Measurements from ENCODE around the gene MYL11.
A peak's percentile ranks its signal among the peaks of the same experiment; 100 is the strongest.

The MYL11 gene

GRCh38 chr16:30354423-30355143, 20.0 kb upstream of the MYL11 start:
- no peak for DNase-seq (ENCODE audit: low read depth, low spot score)

DNA sequence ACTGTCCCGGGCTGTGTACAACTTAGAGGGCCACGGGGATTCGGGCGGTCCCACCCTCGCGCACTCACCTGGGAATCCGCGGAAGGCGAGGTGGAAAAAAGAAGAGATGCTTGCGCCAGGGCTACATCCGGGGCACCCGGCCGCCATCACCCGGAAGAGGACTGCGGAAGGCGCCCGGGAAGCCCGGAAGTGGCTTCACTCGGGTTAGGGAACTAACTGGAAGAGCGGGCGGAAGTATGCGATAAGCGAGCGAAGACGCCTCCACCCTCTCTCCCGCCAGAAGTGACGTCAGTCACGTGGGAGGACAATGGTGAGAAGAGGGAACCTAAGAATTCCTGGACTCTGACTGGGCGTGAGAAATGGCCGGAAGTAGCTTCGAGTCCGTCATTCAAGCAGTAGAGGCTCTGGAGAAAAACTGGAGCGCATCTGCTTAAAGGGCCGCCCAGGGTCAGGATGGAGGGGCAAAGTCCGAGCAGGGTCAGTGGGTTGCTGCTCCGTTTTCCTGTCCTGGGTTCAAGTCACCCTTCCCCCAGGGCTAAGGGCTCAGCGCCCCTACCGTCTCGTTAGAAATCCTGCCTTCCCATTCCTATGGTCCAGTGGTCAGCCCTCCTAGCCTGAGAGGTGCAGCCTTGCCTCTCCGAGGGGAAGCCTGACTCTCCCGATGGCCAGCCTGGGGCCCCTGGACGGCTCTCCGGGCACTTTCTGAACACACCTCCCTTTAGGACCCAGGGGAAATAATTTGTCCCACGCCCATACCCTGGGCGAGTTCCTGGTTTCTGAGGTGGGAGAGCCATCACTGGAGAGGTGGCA, 19.3 kb upstream of the MYL11 start, which contains the start of gene CD2BP2:
TSS of gene CD2BP2 (minus strand) at position 165 of the 810 bp plus-strand sequence. CDS start 627 bp downstream, outside the sequence.
- DNase-seq (ENCODE audit: low read depth, low spot score) = peak; percentile 99

DNA sequence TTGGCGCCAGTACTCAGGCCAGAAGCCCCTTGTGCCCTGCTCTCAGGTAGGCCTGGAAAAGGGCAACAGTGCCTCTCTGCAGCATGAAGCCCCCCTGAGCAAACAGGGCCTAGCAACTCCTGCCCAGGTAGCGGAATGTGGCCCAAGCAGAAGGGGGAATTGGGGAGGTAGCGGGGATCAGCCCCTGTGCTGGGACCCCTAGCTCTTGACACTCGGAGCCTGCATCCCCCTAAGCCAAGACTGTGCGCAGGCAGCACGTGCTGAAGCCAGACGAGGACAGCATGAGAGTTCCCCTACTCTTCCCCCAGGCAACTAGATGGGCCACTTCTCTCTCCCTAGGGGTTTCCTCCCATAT, 18.7 kb upstream of the MYL11 start:
- DNase-seq (ENCODE audit: low read depth, low spot score) = no peak

GRCh38 chr16:30356401-30357084, 18.1 kb upstream of the MYL11 start:
- DNase-seq (ENCODE audit: low read depth, low spot score) = no peak

GRCh38 chr16:30357085-30357714, 17.4 kb upstream of the MYL11 start:
- no peak for DNase-seq (ENCODE audit: low read depth, low spot score)

GRCh38 chr16:30357715-30358576, 16.7 kb upstream of the MYL11 start:
- no peak for DNase-seq (ENCODE audit: low read depth, low spot score)

GRCh38 chr16:30358577-30358936, 16.0 kb upstream of the MYL11 start:
- DNase-seq (ENCODE audit: low read depth, low spot score) = no peak

GRCh38 chr16:30358990-30359870, 15.4 kb upstream of the MYL11 start:
- DNase-seq (ENCODE audit: low read depth, low spot score) = no peak

- DNase-seq (ENCODE audit: low read depth, low spot score) = no peak
Observed at GRCh38 chr16:30359871-30360170, 14.8 kb upstream of the MYL11 start.

GRCh38 chr16:30361180-30361579, 13.4 kb upstream of the MYL11 start:
- no peak for DNase-seq (ENCODE audit: low read depth, low spot score)

DNA sequence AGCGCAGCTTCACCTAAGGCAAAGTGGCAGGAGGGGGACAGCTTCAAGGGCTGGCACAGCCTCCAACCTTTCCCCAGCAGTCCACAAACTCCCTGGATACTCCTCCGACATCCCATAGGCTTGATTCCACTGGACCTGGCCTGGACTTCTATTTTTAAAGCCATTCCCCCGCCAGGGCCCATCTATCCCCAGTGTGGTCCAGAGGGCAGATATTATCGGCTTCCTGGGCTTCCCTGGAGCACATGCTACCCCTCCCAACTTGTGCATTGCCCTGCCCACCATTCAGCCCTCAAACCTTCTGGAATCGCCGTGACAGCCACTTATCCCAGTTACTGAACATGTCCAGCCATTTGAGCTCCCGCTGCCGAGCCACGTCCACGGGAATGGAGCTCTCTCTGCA, 9.4 kb upstream of the MYL11 start:
- no peak for DNase-seq (ENCODE audit: low read depth, low spot score)

- DNase-seq (ENCODE audit: low read depth, low spot score) = no peak
Observed at GRCh38 chr16:30366511-30366910, 8.1 kb upstream of the MYL11 start.

GRCh38 chr16:30367349-30368009, 7.1 kb upstream of the MYL11 start:
- no peak for DNase-seq (ENCODE audit: low read depth, low spot score)

DNA sequence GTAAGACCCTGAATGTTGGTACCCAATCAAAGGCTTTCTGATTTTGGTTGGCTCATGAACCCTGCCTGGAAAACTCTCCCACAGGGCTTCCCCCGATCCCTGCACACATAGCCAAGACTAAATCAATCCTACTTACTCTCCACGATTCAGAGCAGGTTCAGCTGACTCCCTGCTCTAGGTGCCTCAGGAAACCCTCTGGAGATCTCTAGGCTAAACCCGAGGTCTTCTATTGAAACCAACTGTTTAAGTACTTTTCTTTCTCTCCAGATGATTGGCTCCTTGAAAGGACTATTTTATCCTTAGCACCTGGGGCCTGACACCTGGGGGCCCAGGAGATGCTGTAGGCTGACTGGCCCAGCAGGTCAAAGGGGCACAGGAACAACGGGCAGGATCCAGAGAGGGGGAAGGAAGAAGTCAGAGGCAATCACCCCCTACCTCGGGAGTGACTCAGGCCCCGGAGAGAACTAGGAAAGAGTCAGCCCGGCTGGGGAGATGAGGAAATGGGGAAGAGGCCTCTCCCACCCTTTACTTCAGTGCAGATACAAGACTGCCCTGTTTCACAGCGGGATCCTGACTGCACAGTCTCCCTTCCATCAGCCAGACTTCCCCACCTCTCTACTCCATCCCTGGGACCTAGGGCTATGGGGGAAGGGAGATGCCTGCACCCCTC, 6.3 kb upstream of the MYL11 start:
- DNase-seq (ENCODE audit: low read depth, low spot score) = no peak

DNA sequence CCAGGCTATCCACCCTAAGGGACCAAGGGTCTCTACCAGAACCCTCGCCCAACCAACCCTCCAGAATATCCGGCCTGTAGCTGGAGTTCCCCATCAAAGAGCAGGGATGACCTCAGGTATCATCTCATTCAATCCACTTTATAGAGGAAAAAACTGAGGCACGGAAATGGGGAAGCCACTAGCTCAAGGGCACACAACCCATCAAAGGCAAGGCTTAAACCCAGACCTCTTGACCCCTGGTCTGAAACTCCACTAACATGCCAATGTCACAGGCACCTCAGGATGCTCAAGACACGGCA, 5.9 kb upstream of the MYL11 start:
- no peak for DNase-seq (ENCODE audit: low read depth, low spot score)

DNA sequence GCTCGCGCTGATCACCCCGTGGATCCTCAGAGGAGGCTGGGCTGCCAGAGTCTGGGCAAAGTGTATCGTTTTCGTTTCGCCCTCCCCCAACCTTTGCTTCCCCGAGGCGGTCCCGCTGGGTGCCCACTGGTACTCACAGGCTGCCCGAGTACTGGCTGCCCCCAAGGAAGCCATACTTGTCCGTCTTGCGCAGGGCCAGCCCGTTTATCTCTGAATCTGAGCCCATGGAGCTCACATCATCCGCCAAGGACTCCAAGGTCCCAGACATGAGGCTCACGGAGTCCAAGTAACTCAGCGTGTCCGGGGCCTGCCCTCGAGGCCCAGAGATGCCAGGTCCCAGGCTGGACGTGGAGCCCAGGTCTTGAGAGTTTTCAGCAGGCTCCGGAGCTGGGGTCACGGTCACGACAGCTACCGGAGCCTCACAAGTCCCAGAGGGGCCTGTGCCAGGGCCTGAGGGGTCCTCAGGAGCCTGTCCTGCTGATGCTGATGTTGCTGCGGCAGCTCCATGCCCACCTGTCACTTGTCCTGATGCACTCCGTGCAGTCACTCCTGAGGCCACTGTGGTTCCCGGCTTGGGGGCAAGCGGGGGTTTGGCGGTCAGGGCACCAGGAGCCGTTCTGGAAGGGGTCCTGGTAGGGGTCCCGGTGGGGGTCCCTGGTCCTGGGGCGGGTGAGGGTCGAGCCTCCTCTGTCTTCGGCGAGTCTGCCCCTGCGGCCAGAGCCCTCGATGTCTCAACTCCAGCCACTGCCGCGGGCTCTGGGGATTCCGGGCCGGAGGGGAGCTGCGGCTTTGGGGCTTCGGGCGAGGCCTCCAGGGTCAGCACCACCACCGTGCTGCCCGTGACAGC, 5.3 kb upstream of the MYL11 start:
- DNase-seq (ENCODE audit: low read depth, low spot score) = no peak

- DNase-seq (ENCODE audit: low read depth, low spot score) = no peak
Observed at GRCh38 chr16:30369938-30370455, 4.6 kb upstream of the MYL11 start.
